Measurements from ENCODE around the gene PINLYP.

PINLYP gene

GRCh38 chr19:43618921-43619261 is 43.3 kb downstream of the PINLYP start:
- no CpG with 5 or more reads among the region's 14 CpGs for WGBS (ENCODE audit: extremely low coverage, insufficient coverage, low lambda C conversion rate)
- Histone ChIP-seq H3K36me3 (ENCODE audit: control insufficient read depth, insufficient read depth, low read length) (no peaks in the 10 kb centered on the region), H4K8ac (ENCODE audit: low read depth, low read length) (no peak overlapping the region), H3K56ac (ENCODE audit: low read length) (peak overlapping the region; percentile 77), H3K23ac (ENCODE audit: low read length) (no peak overlapping the region), H3K18ac (ENCODE audit: low read length) (peak overlapping the region; percentile 77), H3K9ac (ENCODE audit: low read length) (peak overlapping the region; percentile 71), H3K79me1 (ENCODE audit: low read length) (peaks cover 1% of the 10 kb centered on the region), H3K4me3 (ENCODE audit: low read length) (peak overlapping the region; percentile 18), H3K4ac (ENCODE audit: low read depth, low read length) (no peak overlapping the region), H3K79me2 (ENCODE audit: control insufficient read depth, insufficient read depth, low read length) (no peaks in the 10 kb centered on the region), H2BK5ac (ENCODE audit: low read length) (no peak overlapping the region), H3K27me3 (ENCODE audit: insufficient read depth, low read length, poor library complexity) (no peaks in the 10 kb centered on the region), H3K27ac (ENCODE audit: low read depth, low read length) (peak overlapping the region; percentile 85), H4K5ac (ENCODE audit: low read length) (no peak overlapping the region), H3K4me1 (ENCODE audit: control insufficient read depth, low read depth, low read length) (no peaks in the 10 kb centered on the region), H2BK15ac (replicated peaks; ENCODE audit: low read depth) (no peak overlapping the region), H3K4me2 (ENCODE audit: low read length) (peak overlapping the region; percentile 28), H2BK120ac (ENCODE audit: low read depth, low read length) (no peak overlapping the region), H2AK5ac (ENCODE audit: low read length) (no peak overlapping the region)
- DNase-seq, result no peak

GRCh38 chr19:43619262-43620060 is 43.9 kb downstream of the PINLYP start, which contains the start of gene ZNF428:
TSS of gene ZNF428 (minus strand) at chr19:43619629. CDS start at chr19:43614304, 5,325 bp downstream.
- no CpG with 5 or more reads among the region's 81 CpGs for WGBS (ENCODE audit: extremely low coverage, insufficient coverage, low lambda C conversion rate)
- H3K27me3 ChIP-seq (ENCODE audit: insufficient read depth, low read length, poor library complexity), result no peaks in the 10 kb centered on the region
- peak within 1 kb of the TSS; percentile 85 for H3K27ac ChIP-seq (ENCODE audit: low read depth, low read length)

GRCh38 chr19:43620061-43621001 is 44.7 kb downstream of the PINLYP start:
- H3K4me1 ChIP-seq (ENCODE audit: control insufficient read depth, low read depth, low read length), result no peaks in the 10 kb centered on the region
- no peaks in the 10 kb centered on the region for H3K79me1 ChIP-seq (ENCODE audit: low read length)
- no peak overlapping the region for H2AK5ac ChIP-seq (ENCODE audit: low read length)
- no peak overlapping the region for H2BK120ac ChIP-seq (ENCODE audit: low read depth, low read length)
- peak overlapping the region; percentile 66 for H3K4ac ChIP-seq (ENCODE audit: low read depth, low read length)
- H3K4me2 ChIP-seq (ENCODE audit: low read length), result peak overlapping the region; percentile 44
- peak overlapping the region; percentile 59 for H3K9ac ChIP-seq (ENCODE audit: low read length)
- no peak for DNase-seq
- H2BK5ac ChIP-seq (ENCODE audit: low read length), result no peak overlapping the region
- no peak overlapping the region for H2BK15ac ChIP-seq (replicated peaks; ENCODE audit: low read depth)
- H3K27ac ChIP-seq (ENCODE audit: low read depth, low read length), result peak overlapping the region; percentile 14
- peak overlapping the region; percentile 44 for H3K18ac ChIP-seq (ENCODE audit: low read length)
- no peak overlapping the region for H3K23ac ChIP-seq (ENCODE audit: low read length)
- no CpG with 5 or more reads among the region's 23 CpGs for WGBS (ENCODE audit: extremely low coverage, insufficient coverage, low lambda C conversion rate)
- no peak overlapping the region for H3K4me3 ChIP-seq (ENCODE audit: low read length)
- H3K27me3 ChIP-seq (ENCODE audit: insufficient read depth, low read length, poor library complexity), result no peaks in the 10 kb centered on the region
- no peak overlapping the region for H4K5ac ChIP-seq (ENCODE audit: low read length)
- H3K79me2 ChIP-seq (ENCODE audit: control insufficient read depth, insufficient read depth, low read length), result no peaks in the 10 kb centered on the region
- H3K36me3 ChIP-seq (ENCODE audit: control insufficient read depth, insufficient read depth, low read length), result no peaks in the 10 kb centered on the region
- H4K8ac ChIP-seq (ENCODE audit: low read depth, low read length), result no peak overlapping the region
- H3K56ac ChIP-seq (ENCODE audit: low read length), result peak overlapping the region; percentile 78

More at GRCh38 chr19:43619262-43620060, 43.9 kb downstream of the PINLYP start, which contains the start of gene ZNF428:
- peak within 1 kb of the TSS; percentile 44 for H3K4me2 ChIP-seq (ENCODE audit: low read length)
- H3K18ac ChIP-seq (ENCODE audit: low read length), result peak within 1 kb of the TSS; percentile 77
- H3K4me3 ChIP-seq (ENCODE audit: low read length), result peak within 1 kb of the TSS; percentile 18
- no peaks in the 10 kb centered on the region for H3K36me3 ChIP-seq (ENCODE audit: control insufficient read depth, insufficient read depth, low read length)
- DNase-seq, result peak; percentile 98
- H4K8ac ChIP-seq (ENCODE audit: low read depth, low read length), result no peak within 1 kb of the TSS
- H2BK120ac ChIP-seq (ENCODE audit: low read depth, low read length), result no peak within 1 kb of the TSS
- peak within 1 kb of the TSS; percentile 54 for H3K23ac ChIP-seq (ENCODE audit: low read length)
- H3K79me2 ChIP-seq (ENCODE audit: control insufficient read depth, insufficient read depth, low read length), result no peaks in the 10 kb centered on the region
- H3K79me1 ChIP-seq (ENCODE audit: low read length), result peaks cover 1% of the 10 kb centered on the region
- no peaks in the 10 kb centered on the region for H3K4me1 ChIP-seq (ENCODE audit: control insufficient read depth, low read depth, low read length)
- H4K5ac ChIP-seq (ENCODE audit: low read length), result no peak within 1 kb of the TSS
- peak within 1 kb of the TSS; percentile 71 for H3K9ac ChIP-seq (ENCODE audit: low read length)
- peak within 1 kb of the TSS; percentile 78 for H3K56ac ChIP-seq (ENCODE audit: low read length)
- H2AK5ac ChIP-seq (ENCODE audit: low read length), result no peak within 1 kb of the TSS
- H2BK15ac ChIP-seq (replicated peaks; ENCODE audit: low read depth), result no peak within 1 kb of the TSS
- peak within 1 kb of the TSS; percentile 66 for H3K4ac ChIP-seq (ENCODE audit: low read depth, low read length)
- peak within 1 kb of the TSS; percentile 16 for H2BK5ac ChIP-seq (ENCODE audit: low read length)

- WGBS (ENCODE audit: extremely low coverage, insufficient coverage, low lambda C conversion rate), result no CpG with 5 or more reads among the region's 4 CpGs
Measured at GRCh38 chr19:43622070-43622469, 46.5 kb downstream of the PINLYP start.

GRCh38 chr19:43622956-43623355 is 47.4 kb downstream of the PINLYP start:
- H3K4me1 ChIP-seq (ENCODE audit: control insufficient read depth, low read depth, low read length), result no peaks in the 10 kb centered on the region
- no peak overlapping the region for H3K56ac ChIP-seq (ENCODE audit: low read length)
- H2BK15ac ChIP-seq (replicated peaks; ENCODE audit: low read depth), result no peak overlapping the region
- no peak overlapping the region for H3K18ac ChIP-seq (ENCODE audit: low read length)
- no peaks in the 10 kb centered on the region for H3K36me3 ChIP-seq (ENCODE audit: control insufficient read depth, insufficient read depth, low read length)
- H2AK5ac ChIP-seq (ENCODE audit: low read length), result no peak overlapping the region
- no peaks in the 10 kb centered on the region for H3K79me2 ChIP-seq (ENCODE audit: control insufficient read depth, insufficient read depth, low read length)
- no CpG with 5 or more reads among the region's 1 CpG for WGBS (ENCODE audit: extremely low coverage, insufficient coverage, low lambda C conversion rate)
- no peak overlapping the region for H2BK5ac ChIP-seq (ENCODE audit: low read length)
- no peak overlapping the region for H3K4me2 ChIP-seq (ENCODE audit: low read length)
- no peak overlapping the region for H4K8ac ChIP-seq (ENCODE audit: low read depth, low read length)
- H3K27me3 ChIP-seq (ENCODE audit: insufficient read depth, low read length, poor library complexity), result no peaks in the 10 kb centered on the region
- no peaks in the 10 kb centered on the region for H3K79me1 ChIP-seq (ENCODE audit: low read length)
- no peak overlapping the region for H3K9ac ChIP-seq (ENCODE audit: low read length)
- no peak overlapping the region for H4K5ac ChIP-seq (ENCODE audit: low read length)
- H3K4ac ChIP-seq (ENCODE audit: low read depth, low read length), result no peak overlapping the region
- no peak overlapping the region for H2BK120ac ChIP-seq (ENCODE audit: low read depth, low read length)
- no peak overlapping the region for H3K4me3 ChIP-seq (ENCODE audit: low read length)
- H3K23ac ChIP-seq (ENCODE audit: low read length), result no peak overlapping the region
- no peak for DNase-seq
- H3K27ac ChIP-seq (ENCODE audit: low read depth, low read length), result no peak overlapping the region

More at GRCh38 chr19:43622070-43622469, 46.5 kb downstream of the PINLYP start:
- no peak overlapping the region for H4K8ac ChIP-seq (ENCODE audit: low read depth, low read length)
- H2BK15ac ChIP-seq (replicated peaks; ENCODE audit: low read depth), result no peak overlapping the region
- no peak overlapping the region for H3K56ac ChIP-seq (ENCODE audit: low read length)
- H3K36me3 ChIP-seq (ENCODE audit: control insufficient read depth, insufficient read depth, low read length), result no peaks in the 10 kb centered on the region
- H3K27me3 ChIP-seq (ENCODE audit: insufficient read depth, low read length, poor library complexity), result no peaks in the 10 kb centered on the region
- H3K27ac ChIP-seq (ENCODE audit: low read depth, low read length), result no peak overlapping the region
- H3K4me3 ChIP-seq (ENCODE audit: low read length), result no peak overlapping the region
- H3K79me2 ChIP-seq (ENCODE audit: control insufficient read depth, insufficient read depth, low read length), result no peaks in the 10 kb centered on the region
- no peak overlapping the region for H3K23ac ChIP-seq (ENCODE audit: low read length)
- no peak overlapping the region for H2BK120ac ChIP-seq (ENCODE audit: low read depth, low read length)
- no peak overlapping the region for H3K4me2 ChIP-seq (ENCODE audit: low read length)
- no peak overlapping the region for H3K9ac ChIP-seq (ENCODE audit: low read length)
- H3K4ac ChIP-seq (ENCODE audit: low read depth, low read length), result no peak overlapping the region
- no peak overlapping the region for H2AK5ac ChIP-seq (ENCODE audit: low read length)
- no peak overlapping the region for H4K5ac ChIP-seq (ENCODE audit: low read length)
- no peaks in the 10 kb centered on the region for H3K79me1 ChIP-seq (ENCODE audit: low read length)
- no peak overlapping the region for H2BK5ac ChIP-seq (ENCODE audit: low read length)
- no peaks in the 10 kb centered on the region for H3K4me1 ChIP-seq (ENCODE audit: control insufficient read depth, low read depth, low read length)
- H3K18ac ChIP-seq (ENCODE audit: low read length), result no peak overlapping the region
- DNase-seq, result no peak
